ENCODE data around the gene LAMA5.

The LAMA5 gene

GRCh38 chr20:62342910-62343309 is 24.2 kb downstream of the LAMA5 start:
- DNase-seq, result no peak

DNA sequence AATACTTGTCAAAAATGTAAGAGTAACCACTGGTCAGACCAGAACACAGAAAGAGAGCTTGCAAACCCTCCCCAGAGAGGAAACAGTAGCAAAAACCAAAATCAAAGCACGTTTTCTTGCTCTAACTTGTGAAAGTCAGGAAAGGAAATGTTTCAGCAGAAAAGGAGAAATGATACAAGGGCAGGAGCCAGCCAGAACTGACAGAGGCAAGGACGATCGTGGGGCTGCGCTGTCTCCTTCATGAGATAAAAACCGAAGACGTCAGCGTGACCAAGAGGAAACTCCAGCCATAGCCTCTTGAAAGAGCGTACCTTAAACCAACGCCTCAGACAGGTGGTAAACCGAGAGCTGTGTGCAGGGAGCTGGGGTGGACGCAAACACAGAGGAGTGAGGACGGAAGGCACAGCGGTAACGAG is 27.5 kb downstream of the LAMA5 start:
- no peak for DNase-seq

- DNase-seq, result no peak
Measured at GRCh38 chr20:62338294-62338620, 28.9 kb downstream of the LAMA5 start.

GRCh38 chr20:62337558-62338293 is 29.4 kb downstream of the LAMA5 start:
- no peak for DNase-seq

GRCh38 chr20:62336775-62337557 is 30.1 kb downstream of the LAMA5 start:
- no peak for DNase-seq

GRCh38 chr20:62336329-62336728 is 30.8 kb downstream of the LAMA5 start:
- no peak for DNase-seq

- DNase-seq, result no peak
Measured at GRCh38 chr20:62335532-62335931, 31.6 kb downstream of the LAMA5 start.

- no peak for DNase-seq
Measured at GRCh38 chr20:62334881-62335280, 32.2 kb downstream of the LAMA5 start.

DNA sequence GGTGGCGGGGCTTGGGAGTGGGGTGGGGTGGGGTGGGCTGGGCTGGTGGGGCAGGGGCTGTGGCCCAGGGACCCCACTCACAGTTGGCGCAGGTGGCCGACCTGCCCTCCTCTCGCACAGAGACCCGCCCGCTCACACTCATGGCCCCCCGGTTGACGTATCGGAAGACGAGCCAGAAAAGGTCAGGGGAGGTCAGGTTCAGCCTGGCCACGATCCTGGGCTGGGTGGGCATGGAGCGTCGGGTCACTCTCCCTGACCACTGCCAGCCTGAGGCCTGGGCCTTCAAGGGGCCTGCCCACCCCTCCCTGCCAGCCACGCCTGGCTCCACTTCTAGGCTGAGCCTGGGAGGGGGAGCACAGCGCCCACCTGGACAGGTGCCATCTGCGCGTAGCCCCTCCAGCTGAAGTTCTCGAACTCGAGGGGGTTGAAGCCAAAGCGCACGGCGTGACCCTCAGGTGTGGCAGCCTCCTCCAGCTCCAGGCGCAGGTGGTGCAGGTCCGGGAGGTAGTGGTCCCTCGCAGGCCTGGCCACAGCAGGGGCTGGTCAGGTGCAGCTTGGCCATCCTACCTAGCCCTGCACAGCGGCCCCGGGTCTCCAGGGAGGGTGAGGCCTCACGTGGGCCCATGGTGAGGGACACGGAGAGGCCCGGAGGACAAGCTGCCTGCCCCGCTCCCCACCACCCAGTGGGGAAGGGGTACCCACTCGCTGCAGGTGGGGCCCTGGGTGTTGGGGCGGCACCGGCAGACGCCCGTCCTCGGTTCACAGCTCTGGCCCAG is 33.1 kb downstream of the LAMA5 start:
- no peak for DNase-seq

- DNase-seq, result no peak
Measured at GRCh38 chr20:62332989-62333819, 33.9 kb downstream of the LAMA5 start.

GRCh38 chr20:62332421-62332820 is 34.7 kb downstream of the LAMA5 start:
- DNase-seq, result no peak

- DNase-seq, result no peak
Measured at GRCh38 chr20:62331347-62331746, 35.8 kb downstream of the LAMA5 start.

- DNase-seq, result no peak
Measured at GRCh38 chr20:62330576-62331317, 36.4 kb downstream of the LAMA5 start.

DNA sequence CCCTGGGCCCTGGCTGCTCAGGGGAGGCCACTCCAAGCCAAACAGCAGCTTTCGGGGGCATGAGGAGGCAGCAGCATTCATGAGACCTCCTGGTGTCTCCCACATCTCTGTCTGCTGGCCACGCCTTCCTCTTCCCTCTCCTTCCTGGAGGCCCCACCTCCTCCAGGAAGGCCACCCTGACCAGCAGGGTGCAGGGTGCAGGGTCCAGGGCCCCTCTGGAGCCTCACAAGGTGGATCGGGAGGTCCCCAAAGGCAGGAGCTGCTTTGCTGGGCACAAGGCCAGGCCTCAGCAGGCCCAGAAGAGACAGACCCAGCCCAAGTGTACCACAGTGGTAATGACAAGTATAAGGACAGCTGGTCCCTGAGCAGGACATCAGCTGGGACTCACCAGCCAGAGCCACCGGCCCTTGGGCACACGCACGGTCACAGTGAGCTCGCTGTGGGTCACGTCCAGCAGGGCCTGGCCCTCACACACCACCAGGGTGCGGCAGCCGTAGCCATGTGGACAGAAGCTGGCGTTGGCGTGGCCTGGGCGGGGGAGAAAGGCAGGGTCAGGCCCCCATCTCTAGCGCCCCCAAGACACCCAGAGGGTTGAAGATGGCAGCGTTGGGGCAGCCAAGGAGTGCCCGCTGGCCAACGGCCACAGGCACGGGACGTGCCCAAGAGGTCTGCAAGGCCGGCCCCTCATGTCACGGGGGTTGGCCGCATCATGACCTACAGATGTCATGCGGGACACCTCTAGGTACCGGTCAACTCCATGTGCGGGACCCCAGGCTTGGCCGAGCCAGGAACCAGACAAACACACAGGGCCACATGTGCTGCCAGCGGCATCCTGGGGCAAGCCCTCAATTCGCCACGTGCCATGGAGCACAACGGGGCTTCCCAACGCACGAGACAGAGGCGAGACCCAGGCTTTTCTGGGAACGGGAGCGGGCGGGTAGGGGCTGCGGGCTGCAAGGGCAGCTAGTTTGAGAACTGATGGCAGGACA is 37.4 kb downstream of the LAMA5 start:
- no peak for DNase-seq

DNA sequence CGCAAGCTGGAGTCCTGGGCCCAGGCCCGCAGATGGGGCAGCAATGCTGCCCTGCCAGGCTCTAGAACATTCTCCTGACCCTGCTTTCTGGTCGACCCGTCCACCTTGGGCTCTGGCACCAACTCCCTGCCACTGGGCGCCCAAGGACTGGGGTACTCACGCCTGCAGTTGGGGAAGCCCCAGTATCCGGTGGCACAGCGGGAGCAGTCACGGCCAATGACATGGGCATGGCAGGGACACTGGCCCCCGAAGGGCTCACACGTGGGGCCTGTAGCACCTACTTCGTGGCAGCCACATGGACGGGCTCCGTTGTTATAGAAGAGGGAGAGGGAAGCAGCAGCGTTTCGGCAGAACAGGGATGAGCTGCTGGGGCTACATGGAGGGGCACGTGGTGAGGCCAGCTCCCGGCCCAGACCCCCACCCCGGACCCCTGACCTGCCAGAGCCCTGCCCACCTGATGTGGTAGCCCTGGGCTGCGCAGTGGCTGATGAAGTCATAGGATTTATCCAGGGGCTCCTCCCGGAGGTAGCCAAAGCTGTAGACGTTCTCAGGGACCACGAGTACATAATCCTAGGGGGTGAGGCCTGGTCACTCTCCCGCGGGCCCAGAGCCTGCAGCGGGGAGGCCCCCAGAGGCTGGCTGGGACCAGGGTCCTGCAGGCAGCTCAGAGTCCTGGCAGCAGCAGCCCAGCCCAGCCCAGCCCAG is 38.3 kb downstream of the LAMA5 start:
- DNase-seq, result no peak

DNA sequence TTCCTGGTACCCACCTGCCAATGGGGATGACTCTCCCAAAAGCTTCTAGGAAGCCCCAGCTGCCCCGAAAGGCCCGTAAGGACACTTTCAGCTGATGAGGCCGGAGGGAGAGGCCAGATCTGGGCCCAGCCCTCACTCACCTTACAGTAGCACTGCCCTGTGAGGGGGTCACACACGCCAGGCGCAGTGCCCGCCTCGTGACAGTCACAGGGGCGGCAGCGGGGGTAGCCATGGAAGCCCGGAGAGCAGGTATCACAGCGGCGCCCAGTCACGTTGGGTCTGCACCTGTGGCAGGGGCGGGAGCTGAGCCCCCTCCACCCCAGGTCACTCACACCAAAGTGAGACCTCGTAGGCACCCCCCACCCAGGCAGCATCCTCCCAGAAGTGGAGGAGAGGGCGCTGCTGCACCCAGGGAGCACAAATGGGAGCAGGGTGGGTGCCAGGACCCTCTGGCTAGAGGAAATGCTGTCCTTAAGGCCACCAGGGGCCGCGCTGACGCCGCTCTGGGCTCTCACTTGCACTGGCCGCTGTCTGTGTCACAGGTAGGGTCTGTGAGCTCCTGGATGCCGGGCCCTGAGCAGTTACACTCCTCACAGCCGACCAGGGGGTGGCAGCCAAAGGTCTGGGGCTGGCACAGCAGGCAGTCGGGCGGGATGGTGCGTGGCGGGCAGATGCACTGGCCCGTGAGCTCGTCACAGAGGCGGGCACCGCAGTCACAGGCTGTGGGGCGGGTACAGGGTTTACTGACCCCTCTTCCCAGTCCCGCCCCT is 39.2 kb downstream of the LAMA5 start:
- no peak for DNase-seq

- no peak for DNase-seq
Measured at GRCh38 chr20:62326959-62327725, 40.0 kb downstream of the LAMA5 start.

DNA sequence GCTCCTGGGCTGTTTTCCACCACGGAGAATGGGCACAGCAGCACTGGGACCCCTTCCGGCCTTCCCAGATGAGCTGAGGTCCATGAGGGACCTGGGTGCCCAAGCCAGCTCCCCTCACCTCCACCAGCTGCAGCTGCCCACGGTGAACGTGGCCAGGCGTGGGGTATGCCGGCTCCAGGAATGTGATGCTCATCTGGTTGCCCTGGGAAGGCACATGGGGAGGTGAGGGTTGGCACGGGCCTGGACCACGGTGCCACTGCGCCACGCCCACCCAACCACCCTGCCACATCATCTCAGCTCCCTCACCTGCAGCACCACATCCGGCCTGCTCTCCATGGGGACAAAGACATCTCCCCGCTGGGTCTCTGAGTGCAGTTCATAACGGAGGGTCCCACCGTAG is 40.6 kb downstream of the LAMA5 start:
- no peak for DNase-seq
